Stimulated activated CD8-positive, alpha-beta memory T cell treated with anti-CD3 and anti-CD28 coated beads, Interleukin-12 subunit alpha, Interleukin-12 subunit beta, amount 100 ng/mL, for 1 hour (primary cell): ENCODE measurements around the gene SLC6A3.

Experiments
- DNase-seq: peaks from one replicate; pipeline ENCODE4 v3.0.0-alpha.2; 2020; ENCODE audit warnings: low read depth

SLC6A3 gene

GRCh38 chr5:1405539-1406530 lies 39.4 kb downstream of the SLC6A3 start:
- no peak for DNase-seq

- DNase-seq, result no peak
Measured at GRCh38 chr5:1405121-1405520, 40.1 kb downstream of the SLC6A3 start.

GRCh38 chr5:1404062-1404461 lies 41.2 kb downstream of the SLC6A3 start:
- no peak for DNase-seq

- no peak for DNase-seq
Measured at GRCh38 chr5:1402611-1403255, 42.5 kb downstream of the SLC6A3 start.

- no peak for DNase-seq
Measured at GRCh38 chr5:1401536-1402138, 43.6 kb downstream of the SLC6A3 start.

GRCh38 chr5:1400936-1401335 lies 44.3 kb downstream of the SLC6A3 start:
- DNase-seq, result no peak

GRCh38 chr5:1400211-1400855 lies 44.9 kb downstream of the SLC6A3 start:
- DNase-seq, result no peak

GRCh38 chr5:1399737-1400136 lies 45.5 kb downstream of the SLC6A3 start:
- no peak for DNase-seq

- DNase-seq, result no peak
Measured at GRCh38 chr5:1396293-1396816, 48.9 kb downstream of the SLC6A3 start.

GRCh38 chr5:1394881-1395860 lies 50.1 kb downstream of the SLC6A3 start:
- no peak for DNase-seq

GRCh38 chr5:1393571-1394501 lies 51.4 kb downstream of the SLC6A3 start:
- no peak for DNase-seq

- DNase-seq, result no peak
Measured at GRCh38 chr5:1392801-1393565, 52.3 kb downstream of the SLC6A3 start.

- DNase-seq, result no peak
Measured at GRCh38 chr5:1392261-1392660, 53.0 kb downstream of the SLC6A3 start.

- DNase-seq, result no peak
Measured at GRCh38 chr5:1391691-1392090, 53.5 kb downstream of the SLC6A3 start.

- DNase-seq, result no peak
Measured at GRCh38 chr5:1390861-1391600, 54.2 kb downstream of the SLC6A3 start.

- DNase-seq, result no peak
Measured at GRCh38 chr5:1390333-1390732, 54.9 kb downstream of the SLC6A3 start.

- DNase-seq, result no peak
Measured at GRCh38 chr5:1388383-1388967, 56.8 kb downstream of the SLC6A3 start.

GRCh38 chr5:1387876-1388275 lies 57.4 kb downstream of the SLC6A3 start:
- no peak for DNase-seq
